DOHH2 (cell line): ENCODE data around the gene DERL3.

Experiments
- H3F3A ChIP-seq: fragments of 200-600 bp; sonication (generic), shearing (Covaris generic); 2 replicates; pipeline ENCODE4 v1.6.0; 2016; ENCODE audit warnings: antibody characterized with exemption, mild to moderate bottlenecking; ENCODE audit not compliant: control insufficient read depth, insufficient read depth
- H3K27ac ChIP-seq: fragments of 200-600 bp; sonication (generic); 2 replicates; pipeline ENCODE4 v1.5.1; 2014; ENCODE audit warnings: low read depth, mild to moderate bottlenecking, low read length, moderate library complexity
- H3K27me3 ChIP-seq: fragments of 200-600 bp; sonication (generic); 2 replicates; pipeline ENCODE4 v1.6.1; 2014; ENCODE audit warnings: mild to moderate bottlenecking, low read length, mixed read lengths; ENCODE audit not compliant: control insufficient read depth
- H3K36me3 ChIP-seq: fragments of 200-600 bp; sonication (generic); 2 replicates; pipeline ENCODE4 v1.6.1; 2014; ENCODE audit warnings: mild to moderate bottlenecking, low read length, moderate library complexity, mixed read lengths; ENCODE audit not compliant: control insufficient read depth
- H3K4me1 ChIP-seq: fragments of 200-600 bp; sonication (generic); 2 replicates; pipeline ENCODE4 v1.6.1; 2014; ENCODE audit warnings: mild to moderate bottlenecking, low read length, mixed read lengths; ENCODE audit not compliant: control insufficient read depth
- H3K4me2 ChIP-seq: fragments of 200-600 bp; sonication (generic); 2 replicates; pipeline ENCODE4 v1.6.0; 2014; ENCODE audit warnings: mild to moderate bottlenecking, low read length, moderate library complexity
- H3K4me3 ChIP-seq: fragments of 200-600 bp; sonication (generic); 2 replicates; pipeline ENCODE4 v1.5.1; 2014; ENCODE audit warnings: mild to moderate bottlenecking, low read length, mixed read lengths
- H3K79me2 ChIP-seq: fragments of 200-600 bp; sonication (generic); 2 replicates; pipeline ENCODE4 v1.6.1; 2014; ENCODE audit warnings: mild to moderate bottlenecking, low read length, mixed read lengths; ENCODE audit not compliant: control insufficient read depth
- H3K9me2 ChIP-seq: fragments of 200-600 bp; sonication (generic); replicated peaks from 2 replicates; pipeline ENCODE4 v1.6.1; 2014; ENCODE audit warnings: mild to moderate bottlenecking, low read length, mixed read lengths; ENCODE audit not compliant: control insufficient read depth
- H3K9me3 ChIP-seq: fragments of 200-600 bp; sonication (generic); 2 replicates; pipeline ENCODE4 v1.6.1; 2014; ENCODE audit warnings: antibody characterized with exemption, low read length, mixed read lengths; ENCODE audit not compliant: control insufficient read depth, insufficient read depth
- H4K20me1 ChIP-seq: fragments of 200-600 bp; sonication (generic); 2 replicates; pipeline ENCODE4 v1.6.0; 2014; ENCODE audit warnings: low read depth, mild to moderate bottlenecking, antibody characterized with exemption, low read length, moderate library complexity; ENCODE audit not compliant: control insufficient read depth, insufficient read depth
- CTCF ChIP-seq: fragments of 200-600 bp; sonication (generic); IDR thresholded peaks from one replicate; pipeline ENCODE4 v1.5.1; 2014; ENCODE audit warnings: antibody characterized with exemption, mild to moderate bottlenecking, low read depth, low read length; ENCODE audit not compliant: poor library complexity, severe bottlenecking
- EZH2phosphoT487 ChIP-seq: fragments of 200-600 bp; sonication (generic); IDR thresholded peaks from 2 replicates; pipeline ENCODE4 v1.6.1; 2017; ENCODE audit warnings: borderline replicate concordance, mild to moderate bottlenecking, antibody characterized with exemption, low read length, moderate library complexity, mixed read lengths

DERL3 gene

DNA sequence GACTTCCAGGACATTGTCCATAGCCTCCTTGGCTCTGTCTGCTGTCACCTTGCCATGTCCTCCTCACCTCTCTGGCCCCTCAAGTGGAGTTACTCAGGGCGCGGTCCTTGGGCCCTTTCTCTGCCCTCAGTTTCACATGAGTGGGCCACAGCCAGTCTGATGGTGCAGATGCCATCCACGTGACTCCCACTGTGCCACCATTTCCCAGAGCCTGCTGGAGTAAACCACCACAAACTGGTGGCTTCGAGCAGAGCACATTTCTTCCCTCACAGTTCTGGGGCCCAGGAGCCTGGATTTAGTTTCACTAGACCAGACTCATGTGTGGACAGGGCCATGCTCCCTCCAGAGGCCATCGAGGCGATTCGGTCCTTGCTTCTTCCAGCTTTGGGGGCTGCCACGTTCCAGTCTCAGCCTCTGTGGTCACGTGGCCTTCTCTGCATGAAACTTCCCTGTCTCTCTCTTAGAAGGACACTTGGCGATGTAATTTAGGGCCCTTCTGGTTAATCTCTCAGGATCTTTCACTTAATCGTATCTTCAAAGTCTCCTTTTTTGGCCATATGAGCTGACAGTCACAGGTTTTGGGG lies 37.5 kb downstream of the DERL3 start:
- Histone ChIP-seq H3K27me3 (no peaks in the 10 kb centered on the region), H3K4me2 (peak overlapping the region; percentile 99), H3K9me2 (no peaks in the 10 kb centered on the region), H3K4me3 (peak overlapping the region; percentile 98), H3K9me3 (no peaks in the 10 kb centered on the region), H3K4me1 (peaks cover 86% of the 10 kb centered on the region), H3K36me3 (peaks cover 80% of the 10 kb centered on the region), H4K20me1 (no peaks in the 10 kb centered on the region), H3F3A (peaks cover 50% of the 10 kb centered on the region), H3K79me2 (peaks cover 59% of the 10 kb centered on the region), H3K27ac (peak overlapping the region; percentile 97)
- TF ChIP-seq EZH2phosphoT487 (no peak), CTCF (peak; percentile 21)

DNA sequence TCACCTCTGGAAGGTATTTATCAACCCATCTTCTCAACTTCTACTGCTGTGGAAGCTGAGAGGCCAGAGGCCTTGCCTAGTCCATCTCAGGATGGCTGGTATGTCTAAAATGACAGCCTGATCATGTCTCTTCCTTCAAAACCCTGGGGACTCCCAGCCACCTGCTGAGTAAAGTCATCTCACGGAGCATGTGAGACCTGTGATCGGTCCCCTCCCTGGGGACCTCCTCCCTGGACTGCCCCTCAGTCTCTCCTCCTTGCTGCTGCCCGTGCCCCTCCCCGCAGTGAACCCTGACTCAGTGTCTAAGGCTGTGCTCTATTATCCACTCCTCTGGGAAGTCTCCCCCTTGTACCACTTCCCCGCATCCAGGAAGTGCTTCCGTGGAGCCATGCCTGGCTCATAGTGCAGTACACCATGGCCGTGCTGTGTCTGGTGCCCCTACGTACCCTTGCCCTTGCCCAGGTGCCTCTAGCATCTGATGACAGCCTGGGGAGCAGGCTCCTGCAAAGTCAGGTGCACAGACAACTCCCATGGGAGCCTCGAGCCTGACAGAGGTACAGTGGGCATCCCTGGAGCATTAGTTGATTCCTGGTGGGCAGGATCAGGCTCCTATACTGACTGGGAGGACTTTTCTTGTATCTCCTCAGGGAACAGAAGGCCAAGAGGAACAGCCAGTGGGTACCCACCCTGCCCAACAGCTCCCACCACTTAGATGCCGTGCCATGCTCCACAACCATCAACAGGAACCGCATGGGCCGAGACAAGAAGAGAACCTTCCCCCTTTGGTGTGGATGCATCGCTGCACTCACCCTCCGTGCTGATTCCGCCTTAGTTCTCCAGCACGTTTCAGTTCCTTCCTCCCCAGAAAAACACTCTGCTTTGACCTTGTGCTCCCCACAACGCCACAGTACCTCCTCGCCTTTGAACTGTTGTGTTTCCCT lies 38.2 kb downstream of the DERL3 start:
- TF ChIP-seq EZH2phosphoT487 (no peak), CTCF (no peak)
- Histone ChIP-seq H3K36me3 (peaks cover 78% of the 10 kb centered on the region), H3K9me2 (no peaks in the 10 kb centered on the region), H3K4me2 (peak overlapping the region; percentile 99), H3K9me3 (no peaks in the 10 kb centered on the region), H3K27me3 (no peaks in the 10 kb centered on the region), H3K27ac (peak overlapping the region; percentile 97), H3K79me2 (peaks cover 52% of the 10 kb centered on the region), H3K4me1 (peaks cover 79% of the 10 kb centered on the region), H4K20me1 (no peaks in the 10 kb centered on the region), H3F3A (peaks cover 52% of the 10 kb centered on the region), H3K4me3 (peak overlapping the region; percentile 98)

DNA sequence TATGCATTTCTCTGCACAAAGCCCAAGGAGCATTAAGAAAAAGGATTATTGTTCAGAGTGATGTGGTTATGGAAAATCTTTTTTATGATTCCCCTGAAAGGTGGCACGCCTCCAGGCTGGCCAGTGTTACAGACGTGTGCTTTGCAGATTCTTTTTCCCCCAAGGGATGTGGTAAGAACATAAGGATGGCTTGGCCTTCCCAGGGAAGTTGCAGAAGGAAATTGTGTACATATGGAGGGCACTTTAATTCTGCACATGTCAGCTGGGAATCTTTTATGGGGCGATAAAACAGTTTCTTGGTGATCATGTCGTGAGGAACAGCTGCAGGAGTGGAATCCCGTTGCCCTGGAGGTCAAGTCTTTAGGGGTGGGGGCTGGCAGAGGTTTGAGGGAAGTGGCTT lies 42.3 kb downstream of the DERL3 start:
- H3F3A ChIP-seq = peaks cover 30% of the 10 kb centered on the region
- H3K4me3 ChIP-seq = no peak overlapping the region
- H3K9me3 ChIP-seq = no peaks in the 10 kb centered on the region
- H3K9me2 ChIP-seq = no peaks in the 10 kb centered on the region
- H3K27me3 ChIP-seq = no peaks in the 10 kb centered on the region
- TF ChIP-seq EZH2phosphoT487 = no peak
- H3K4me2 ChIP-seq = no peak overlapping the region
- H3K27ac ChIP-seq = peak overlapping the region; percentile 4; the same call in 1 of the 2 replicates
- H3K79me2 ChIP-seq = peaks cover 32% of the 10 kb centered on the region
- peaks cover 40% of the 10 kb centered on the region for H3K4me1 ChIP-seq
- peaks cover 78% of the 10 kb centered on the region for H3K36me3 ChIP-seq
- H4K20me1 ChIP-seq = 0 out of 2 replicates have a peak, but pooled peaks cover 10% of the 10 kb centered on the region
